SH-SY5Y (cell line): ENCODE data around the gene CAV1.

Experiments used
- GATA2 ChIP-seq: IDR thresholded peaks from 2 replicates; pipeline ENCODE4 v1.6.1; 2011; ENCODE audit warnings: mild to moderate bottlenecking, low read depth, low read length
- GATA3 ChIP-seq: IDR thresholded peaks from 2 replicates; pipeline ENCODE4 v1.6.1; 2011; ENCODE audit warnings: low read depth, mild to moderate bottlenecking, low read length, moderate library complexity

DNA sequence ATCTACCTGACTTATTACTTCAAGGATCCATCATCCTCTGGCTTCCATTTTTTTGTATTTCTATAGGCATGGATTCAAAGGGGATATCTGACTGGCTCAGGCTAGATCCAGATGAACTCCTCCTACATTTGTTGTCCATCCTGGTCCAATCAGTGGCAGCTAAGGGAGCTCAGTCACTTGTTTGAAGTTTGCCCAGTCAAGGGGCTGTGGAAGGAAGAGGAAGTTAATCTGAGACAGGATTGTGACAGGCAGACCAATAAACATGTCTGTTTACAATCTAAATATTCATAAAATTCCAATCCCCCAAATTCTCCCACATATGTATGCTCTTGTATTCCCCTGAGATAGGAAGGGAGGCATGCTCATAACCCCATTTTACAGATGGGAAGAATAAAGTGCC is 48.7 kb downstream of the CAV1 start:
- TF ChIP-seq GATA2 = no peak
- TF ChIP-seq GATA3 = no peak
